ENCODE measurements around the gene MRPS26. TPM values are rescaled to one million over a fixed set of nuclear protein-coding genes. Genes with fewer than 3 reads are reported as not detected.
A peak's percentile ranks its signal among the peaks of the same experiment; 100 is the strongest.

MRPS26 gene
- total RNA-seq, 1 experiment from 2014 or later: 95.0 TPM

- H3K9me3 Mint-ChIP-seq (ENCODE audit: unreplicated experiment): no peaks in the 10 kb centered on the region
- Histone ChIP-seq H3K4me1 (peaks cover 14% of the 10 kb centered on the region), H3K36me3 (ENCODE audit: control insufficient read depth, insufficient read depth, low read length) (peaks cover 11% of the 10 kb centered on the region), H3K9me3 (no peaks in the 10 kb centered on the region), H3K4me3 (ENCODE audit: low read depth, low read length) (peak overlapping the region; percentile 96), H3K27me3 (replicated peaks; ENCODE audit: control insufficient read depth, insufficient read depth, low read length) (no peaks in the 10 kb centered on the region)
- TF ChIP-seq CTCF (IDR thresholded peaks at IDR 0.05; ENCODE audit: insufficient read depth in 1 of 2, low read depth in 1 of 2, low read length in 1 of 2, severe bottlenecking in 1 of 2, unreplicated experiment in 1 of 2): no peak
- intact Hi-C loops (cut with micrococcal nuclease; ENCODE audit: unreplicated experiment): loop anchor here (1.0 kb wide), 1 partner anchor 22 kb away; no protein-coding TSS in a partner anchor
- DNase-seq: peak in 1 of 2 experiments; percentile 92
- peak overlapping the region; percentile 83 for H3K4me3 Mint-ChIP-seq (ENCODE audit: unreplicated experiment)
- peak overlapping the region; percentile 37 for H3K27ac Mint-ChIP-seq (ENCODE audit: unreplicated experiment)
- ChIA-PET POLR2A (interaction anchor here (0.5 to 0.6 kb wide), 4 partner anchors 24 to 594 kb away, joined by 3 to 11 read pairs (median 5); no protein-coding TSS in a partner anchor), CTCF (interaction anchor here (0.7 to 1.1 kb wide), 5 partner anchors 8 to 289 kb away, joined by 3 to 5 read pairs (median 3); no protein-coding TSS in a partner anchor)
- H3K27me3 Mint-ChIP-seq (ENCODE audit: insufficient read depth, unreplicated experiment): no peaks in the 10 kb centered on the region
- BruUV-seq (replicated peaks): TSS peak; percentile 76
- H3K4me1 Mint-ChIP-seq (ENCODE audit: low read depth, unreplicated experiment): peaks cover 17% of the 10 kb centered on the region
- peaks cover 79% of the 10 kb centered on the region for H3K36me3 Mint-ChIP-seq (ENCODE audit: insufficient read depth, unreplicated experiment)
These were observed 623 bp upstream of the MRPS26 start for GRCh38 chr20:3045042-3045815.

GRCh38 chr20:3046677-3047462, 1.0 kb downstream of the MRPS26 start:
- Mint-ChIP-seq H3K9me3 (ENCODE audit: unreplicated experiment) (no peaks in the 10 kb centered on the region), H3K27me3 (ENCODE audit: insufficient read depth, unreplicated experiment) (no peaks in the 10 kb centered on the region), H3K27ac (ENCODE audit: unreplicated experiment) (peak overlapping the region; percentile 37), H3K4me1 (ENCODE audit: low read depth, unreplicated experiment) (peaks cover 10% of the 10 kb centered on the region), H3K4me3 (ENCODE audit: unreplicated experiment) (peak overlapping the region; percentile 83), H3K36me3 (ENCODE audit: insufficient read depth, unreplicated experiment) (peaks cover 82% of the 10 kb centered on the region)
- Histone ChIP-seq H3K9me3 (no peaks in the 10 kb centered on the region), H3K36me3 (ENCODE audit: control insufficient read depth, insufficient read depth, low read length) (peaks cover 11% of the 10 kb centered on the region), H3K27me3 (replicated peaks; ENCODE audit: control insufficient read depth, insufficient read depth, low read length) (no peaks in the 10 kb centered on the region), H3K4me3 (ENCODE audit: low read depth, low read length) (peak overlapping the region; percentile 96), H3K4me1 (peaks cover 14% of the 10 kb centered on the region)
- intact Hi-C loops (cut with micrococcal nuclease; ENCODE audit: unreplicated experiment): no loop called here
- no peak for TF ChIP-seq CTCF (IDR thresholded peaks at IDR 0.05; ENCODE audit: insufficient read depth in 1 of 2, low read depth in 1 of 2, low read length in 1 of 2, severe bottlenecking in 1 of 2, unreplicated experiment in 1 of 2)
- CTCF ChIA-PET: no interaction called here
- no TSS peak for BruUV-seq (replicated peaks)
- peak; percentile 52 to 62 for DNase-seq
- POLR2A ChIA-PET: no interaction called here
